ENCODE results near the gene FNBP1L. TPM values are rescaled to one million over a fixed set of nuclear protein-coding genes. Genes with fewer than 3 reads are reported as not detected.
A peak's percentile ranks its signal among the peaks of the same experiment; 100 is the strongest.

FNBP1L gene
- total and polyA plus RNA-seq, 7 donors, result 13.4 to 30.7 (median 20.1) TPM

- Histone ChIP-seq H3K36me3 (no peaks in the 10 kb centered on the region), H3K9me3 (no peaks in the 10 kb centered on the region), H3K27ac (no peak overlapping the region), H3K4me3 (no peak overlapping the region), H3K4me1 (no peaks in the 10 kb centered on the region), H3K27me3 (no peaks in the 10 kb centered on the region)
- no peak for DNase-seq
- intact Hi-C loops (cut with DNase I), result loop anchor here (5.0 kb wide), 1 partner anchor 129 kb away; no protein-coding TSS in a partner anchor
- WGBS, 2 donors, result 81 to 90% methylated on average over 1 of the region's 1 CpG
- TF ChIP-seq POLR2A (IDR thresholded peaks at IDR 0.05) (no peak), POLR2AphosphoS5 (IDR thresholded peaks at IDR 0.05) (no peak)
These were observed 11.4 kb upstream of the FNBP1L start for GRCh38 chr1:93436496-93436895.

DNA sequence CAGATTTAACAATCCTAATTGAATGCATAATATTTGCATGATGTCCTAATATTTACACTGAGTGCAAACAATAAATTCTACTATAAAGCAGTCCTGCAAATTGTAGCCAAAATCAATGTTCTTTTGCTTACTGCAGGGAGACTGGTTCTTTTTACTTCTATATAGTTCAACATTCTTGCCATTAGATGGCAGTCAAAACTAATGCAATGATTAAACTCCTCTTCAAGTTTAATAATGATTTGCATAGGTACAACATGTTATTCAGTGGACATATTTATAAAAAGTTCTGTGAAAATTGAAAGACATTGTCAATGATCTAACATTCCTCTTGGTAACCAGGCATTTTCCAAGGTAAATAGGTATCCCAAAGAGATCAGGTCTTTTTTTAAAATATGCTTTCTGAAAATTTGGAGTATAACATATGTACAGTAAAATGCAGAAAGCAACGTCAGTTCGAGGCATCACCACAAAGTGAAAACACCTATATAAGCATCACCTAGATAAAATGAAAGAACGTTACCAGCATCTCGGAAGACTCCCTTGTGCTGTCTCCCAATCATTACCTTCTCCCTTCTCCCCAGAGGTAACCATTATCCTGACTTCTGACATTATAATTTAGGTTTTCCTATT lies 9.8 kb upstream of the FNBP1L start:
- H3K36me3 ChIP-seq, result no peaks in the 10 kb centered on the region
- intact Hi-C loops (cut with DNase I), result loop anchor here (2.0 to 5.0 kb wide), 3 partner anchors 131 to 377 kb away; no protein-coding TSS in a partner anchor
- no peaks in the 10 kb centered on the region for H3K27me3 ChIP-seq
- no peak overlapping the region for H3K27ac ChIP-seq
- H3K4me1 ChIP-seq, result no peaks in the 10 kb centered on the region
- TF ChIP-seq CTCF (IDR thresholded peaks at IDR 0.05) (peak; percentile 20 to 70 (median 50)), POLR2AphosphoS5 (IDR thresholded peaks at IDR 0.05) (no peak)
- no peak for DNase-seq
- no peaks in the 10 kb centered on the region for H3K9me3 ChIP-seq
- WGBS, 2 donors, result 26 to 60% methylated on average over 4 of the region's 4 CpGs
- H3K4me3 ChIP-seq, result no peak overlapping the region

DNA sequence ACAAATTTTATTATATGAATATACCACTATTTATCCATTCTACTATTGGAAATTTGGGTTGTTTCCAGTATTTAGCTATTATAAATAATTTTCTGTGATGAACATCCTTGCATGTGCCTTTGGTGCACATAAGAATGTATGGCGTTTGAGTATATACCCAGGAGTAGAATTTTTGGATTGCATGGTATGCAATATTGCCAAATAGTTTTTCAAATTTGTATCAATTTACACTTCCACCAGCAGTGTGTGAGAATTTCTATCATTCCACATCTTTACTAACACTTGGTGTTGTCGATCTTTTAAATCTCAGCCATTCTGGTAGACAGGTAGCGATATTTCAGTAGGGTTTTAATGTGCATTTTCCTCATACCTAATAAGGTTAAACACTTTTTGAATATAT lies 9.2 kb upstream of the FNBP1L start:
- Histone ChIP-seq H3K4me1 (no peaks in the 10 kb centered on the region), H3K36me3 (no peaks in the 10 kb centered on the region), H3K4me3 (no peak overlapping the region), H3K9me3 (no peaks in the 10 kb centered on the region), H3K27me3 (no peaks in the 10 kb centered on the region), H3K27ac (no peak overlapping the region)
- TF ChIP-seq EP300 (IDR thresholded peaks at IDR 0.05) (no peak), POLR2AphosphoS5 (IDR thresholded peaks at IDR 0.05) (no peak), CTCF (IDR thresholded peaks at IDR 0.05) (no peak), POLR2A (IDR thresholded peaks at IDR 0.05) (no peak)
- DNase-seq, result no peak
- intact Hi-C loops (cut with DNase I), result loop anchor here (2.0 to 5.0 kb wide), 3 partner anchors 131 to 376 kb away; no protein-coding TSS in a partner anchor
- WGBS, 2 donors, result 91% methylated on average over 3 of the region's 3 CpGs

DNA sequence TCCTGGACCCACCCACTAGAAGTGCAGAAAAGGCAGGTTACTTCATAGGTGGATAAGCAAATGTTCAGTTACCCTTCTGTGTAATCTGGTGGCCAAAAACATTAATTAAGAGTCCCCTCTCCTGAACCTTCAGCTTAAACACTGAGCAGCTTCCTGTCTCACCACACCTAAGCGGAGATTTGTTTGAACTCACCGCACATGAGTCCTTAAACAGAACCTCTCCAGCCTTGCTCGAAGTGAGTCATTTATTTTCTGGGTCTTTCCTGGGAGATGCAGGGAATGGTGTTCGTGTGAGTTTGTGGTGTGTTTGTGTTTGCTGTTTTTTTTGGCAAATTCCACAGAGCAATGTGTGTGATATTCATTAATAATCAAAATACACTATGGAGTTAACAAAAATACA lies 7.6 kb upstream of the FNBP1L start:
- TF ChIP-seq EP300 (IDR thresholded peaks at IDR 0.05) (no peak), CTCF (IDR thresholded peaks at IDR 0.05) (no peak), POLR2A (IDR thresholded peaks at IDR 0.05) (no peak), POLR2AphosphoS5 (IDR thresholded peaks at IDR 0.05) (no peak)
- Histone ChIP-seq H3K9me3 (no peaks in the 10 kb centered on the region), H3K36me3 (no peaks in the 10 kb centered on the region), H3K27me3 (no peaks in the 10 kb centered on the region), H3K27ac (no peak overlapping the region), H3K4me1 (no peaks in the 10 kb centered on the region), H3K4me3 (no peak overlapping the region)
- intact Hi-C loops (cut with DNase I), result loop anchor here (10.0 kb wide), 1 partner anchor 115 kb away; no protein-coding TSS in a partner anchor
- WGBS, 2 donors, result 44 to 76% methylated on average over 4 of the region's 4 CpGs
- DNase-seq, result no peak

GRCh38 chr1:93440706-93441105 lies 7.2 kb upstream of the FNBP1L start:
- no peaks in the 10 kb centered on the region for H3K27me3 ChIP-seq
- WGBS, 2 donors, result 81 to 88% methylated on average over 4 of the region's 4 CpGs
- no peak for TF ChIP-seq CTCF (IDR thresholded peaks at IDR 0.05)
- TF ChIP-seq POLR2A (IDR thresholded peaks at IDR 0.05), result no peak
- TF ChIP-seq EP300 (IDR thresholded peaks at IDR 0.05), result no peak
- TF ChIP-seq POLR2AphosphoS5 (IDR thresholded peaks at IDR 0.05), result no peak
- DNase-seq, result no peak
- H3K4me3 ChIP-seq, result no peak overlapping the region
- no peaks in the 10 kb centered on the region for H3K4me1 ChIP-seq
- H3K36me3 ChIP-seq, result no peaks in the 10 kb centered on the region
- intact Hi-C loops (cut with DNase I), result loop anchor here (10.0 kb wide), 1 partner anchor 114 kb away; no protein-coding TSS in a partner anchor
- H3K27ac ChIP-seq, result no peak overlapping the region
- no peaks in the 10 kb centered on the region for H3K9me3 ChIP-seq
